ENCODE measurements around the gene FAM171A1. TPM values are rescaled to one million over a fixed set of nuclear protein-coding genes. Genes with fewer than 3 reads are reported as not detected.

Gene FAM171A1
- total RNA-seq, 4 donors from 2014 or later: 7.4 to 40.4 (median 21.6) TPM

DNA sequence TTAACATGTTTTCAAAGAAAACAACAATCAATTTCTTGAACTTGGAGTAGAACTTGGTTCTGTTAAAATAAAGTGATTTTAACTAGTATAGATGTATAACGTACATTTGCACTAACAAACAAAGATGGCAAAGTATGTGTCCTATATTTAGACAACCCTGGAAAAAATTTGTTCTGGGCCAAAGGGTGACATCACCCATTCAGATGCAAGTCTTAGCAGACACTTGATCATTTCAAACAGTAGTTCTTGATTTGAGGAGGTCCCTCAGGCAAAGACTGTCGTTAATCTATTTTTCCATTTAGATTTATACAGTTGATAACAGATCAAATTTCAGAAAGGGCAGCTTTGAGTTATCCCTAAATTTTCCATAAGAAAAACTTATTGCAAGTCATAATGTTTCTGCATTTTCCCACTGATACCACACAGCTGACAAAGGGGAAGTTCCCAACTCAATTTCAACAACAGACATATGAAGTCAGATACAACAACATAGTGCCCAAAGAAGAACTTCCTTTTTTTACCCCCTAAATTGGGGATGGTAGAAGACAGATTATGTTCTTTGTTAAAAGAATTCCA is 207.7 kb downstream of the FAM171A1 start:
- intact Hi-C loops (cut with DNase I; ENCODE audit: low total_unique reads): no loop called here

More for the DNA sequence above, 207.7 kb downstream of the FAM171A1 start:
- TF ChIP-seq CTCF (IDR thresholded peaks at IDR 0.05): no peak
- TF ChIP-seq POLR2A (IDR thresholded peaks at IDR 0.05): no peak
- H3K4me1 ChIP-seq: peaks cover 0 to 5% of the 10 kb centered on the region in 2 donors
- no peak overlapping the region for H3K27ac ChIP-seq
- H3K4me3 ChIP-seq: no peak overlapping the region
- H3K27me3 ChIP-seq: no peaks in the 10 kb centered on the region
- no peak for DNase-seq
- H3K9me3 ChIP-seq: no peaks in the 10 kb centered on the region
- no peaks in the 10 kb centered on the region for H3K36me3 ChIP-seq

Small RNAs within 50 kb of the gene (small RNA-seq; reads per million reads assigned to genes)
- not detected for gene AL590365.1

Other genes starting within 250 kb of the FAM171A1 start
- 10 to 100 TPM in 3 of 4 donors, 1 to 10 TPM in 1; 7.4 to 42.7 (median 35.5) TPM for gene NMT2, start 202.6 kb downstream of the FAM171A1 start, total RNA-seq

Data from uterus (tissue), 4 donors.